Neural progenitor cell (in vitro differentiated cells): ENCODE results near the gene SPDYE2B. TPM values are rescaled to one million over a fixed set of nuclear protein-coding genes. Genes with fewer than 3 reads are reported as not detected.
"Not testable (repeated sequence)": the region's sequence is repeated elsewhere in the genome, so short reads cannot be mapped to it uniquely, and the experiment has no call there.

Experiments
- DNase-seq: peaks from one replicate; pipeline ENCODE4 v3.0.0-alpha.2; 2016; ENCODE audit warnings: low spot score
- H2AFZ ChIP-seq: fragments of 200-600 bp; sonication (generic); replicated peaks from 2 replicates; pipeline ENCODE4 v1.6.1; 2016; ENCODE audit warnings: antibody characterized with exemption
- H3F3A ChIP-seq: fragments of 200-600 bp; sonication (generic); 2 replicates; pipeline ENCODE4 v1.6.1; 2016; ENCODE audit warnings: antibody characterized with exemption, low read depth
- H3K27ac ChIP-seq: fragments of 200-600 bp; sonication (generic); 2 replicates; pipeline ENCODE4 v1.5.1; 2016; ENCODE audit warnings: mild to moderate bottlenecking
- H3K27me3 ChIP-seq: fragments of 200-600 bp; sonication (generic); 2 replicates; pipeline ENCODE4 v1.6.1; 2016; ENCODE audit warnings: mild to moderate bottlenecking, moderate library complexity
- H3K36me3 ChIP-seq: fragments of 200-600 bp; sonication (generic); 2 replicates; pipeline ENCODE4 v1.5.1; 2016
- H3K4me1 ChIP-seq: fragments of 200-600 bp; sonication (generic); 2 replicates; pipeline ENCODE4 v1.6.1; 2016; ENCODE audit warnings: mixed run types
- H3K4me2 ChIP-seq: fragments of 200-600 bp; sonication (generic); 2 replicates; pipeline ENCODE4 v1.6.1; 2016
- H3K4me3 ChIP-seq: fragments of 200-600 bp; sonication (generic); 2 replicates; pipeline ENCODE4 v1.5.1; 2016
- H3K79me2 ChIP-seq: fragments of 200-600 bp; sonication (generic); 2 replicates; pipeline ENCODE4 v1.6.1; 2016; ENCODE audit warnings: low read depth
- H3K9ac ChIP-seq: fragments of 200-600 bp; sonication (generic); 2 replicates; pipeline ENCODE4 v1.6.1; 2016
- H3K9me3 ChIP-seq: fragments of 200-600 bp; sonication (generic); 2 replicates; pipeline ENCODE4 v1.5.1; 2016; ENCODE audit warnings: low read depth
- H4K20me1 ChIP-seq: fragments of 200-600 bp; sonication (generic); 2 replicates; pipeline ENCODE4 v1.6.1; 2016; ENCODE audit warnings: low read depth
- H3K27ac Mint-ChIP-seq: 3 replicates; pipeline ENCODE4 v1.8.0; 2021; ENCODE audit warnings: mixed read lengths
- H3K27me3 Mint-ChIP-seq: 2 replicates; pipeline ENCODE4 v1.8.0; 2022; ENCODE audit warnings: low read depth, mild to moderate bottlenecking, inconsistent platforms, moderate library complexity, mixed read lengths; ENCODE audit not compliant: insufficient read depth
- H3K36me3 Mint-ChIP-seq: 3 replicates; pipeline ENCODE4 v1.8.0; 2021; ENCODE audit warnings: mixed read lengths
- H3K4me1 Mint-ChIP-seq: 3 replicates; pipeline ENCODE4 v1.8.0; 2021; ENCODE audit warnings: mixed read lengths
- H3K4me3 Mint-ChIP-seq: 3 replicates; pipeline ENCODE4 v1.8.0; 2021; ENCODE audit warnings: mild to moderate bottlenecking, moderate library complexity, mixed read lengths
- H3K9me3 Mint-ChIP-seq: 3 replicates; pipeline ENCODE4 v1.8.0; 2020; ENCODE audit warnings: mixed read lengths
- total RNA-seq: library from RNA; depleted of rRNA; stranded (reverse); fragments of >200 nt; gene quantifications from 2 replicates; pipeline ENCODE4 v1.2.3, GENCODE V29; 2015; ENCODE audit warnings: low replicate concordance

SPDYE2B gene
- total RNA-seq, 1 donor from 2014 or later = not detected

GRCh38 chr7:102667523-102667922 is 17.4 kb downstream of the SPDYE2B start:
- not testable (repeated sequence) for H3K36me3 ChIP-seq, H3K9me3 Mint-ChIP-seq, H3K4me2 ChIP-seq, H3K4me1 ChIP-seq, H3K27me3 ChIP-seq, H3K4me3 ChIP-seq, H3K27ac ChIP-seq, H3K4me1 Mint-ChIP-seq, H3K9ac ChIP-seq, H2AFZ ChIP-seq, H4K20me1 ChIP-seq, H3K79me2 ChIP-seq, H3K27ac Mint-ChIP-seq, H3K36me3 Mint-ChIP-seq, DNase-seq, H3K27me3 Mint-ChIP-seq, H3K9me3 ChIP-seq, H3F3A ChIP-seq, H3K4me3 Mint-ChIP-seq

GRCh38 chr7:102671166-102671955 is 21.2 kb downstream of the SPDYE2B start, which contains the start of gene POLR2J2:
TSS of gene POLR2J2 (minus strand) at chr7:102671663. CDS start at chr7:102671601, 62 bp downstream.
- not testable (repeated sequence) for H3K36me3 Mint-ChIP-seq, H2AFZ ChIP-seq, H4K20me1 ChIP-seq, H3K27ac ChIP-seq, H3K4me1 ChIP-seq, H3K27me3 Mint-ChIP-seq, H3K27me3 ChIP-seq, H3K36me3 ChIP-seq, H3K4me1 Mint-ChIP-seq, H3F3A ChIP-seq, H3K9ac ChIP-seq, H3K9me3 Mint-ChIP-seq, H3K9me3 ChIP-seq, H3K27ac Mint-ChIP-seq, H3K79me2 ChIP-seq
- Histone ChIP-seq H3K4me2 (peak within 1 kb of the TSS; percentile 62), H3K4me3 (peak within 1 kb of the TSS; percentile 55)
- peak within 1 kb of the TSS; percentile 80 for H3K4me3 Mint-ChIP-seq
- DNase-seq = peak; percentile 92

GRCh38 chr7:102671956-102672307 is 21.8 kb downstream of the SPDYE2B start:
- not testable (repeated sequence) for H3K27ac Mint-ChIP-seq, H3K4me3 Mint-ChIP-seq

GRCh38 chr7:102673447-102674067 is 23.4 kb downstream of the SPDYE2B start:
- H3K9me3 ChIP-seq, H3K27ac Mint-ChIP-seq, H3K4me3 Mint-ChIP-seq, H3K27me3 ChIP-seq, H3F3A ChIP-seq, H3K27ac ChIP-seq, H3K9me3 Mint-ChIP-seq, H3K27me3 Mint-ChIP-seq, H3K4me1 ChIP-seq, H3K9ac ChIP-seq, H3K36me3 Mint-ChIP-seq, H3K4me2 ChIP-seq, H2AFZ ChIP-seq, H3K36me3 ChIP-seq, H3K4me1 Mint-ChIP-seq, H4K20me1 ChIP-seq, DNase-seq, H3K4me3 ChIP-seq, H3K79me2 ChIP-seq: not testable (repeated sequence)

More at GRCh38 chr7:102671956-102672307, 21.8 kb downstream of the SPDYE2B start:
- H3K9ac ChIP-seq, H3K9me3 ChIP-seq, H3K4me1 ChIP-seq, H3K79me2 ChIP-seq, DNase-seq, H3K27me3 Mint-ChIP-seq, H3K27me3 ChIP-seq, H3K9me3 Mint-ChIP-seq, H3K4me2 ChIP-seq, H3K4me1 Mint-ChIP-seq, H3K36me3 ChIP-seq, H3K36me3 Mint-ChIP-seq, H3K27ac ChIP-seq, H4K20me1 ChIP-seq, H3F3A ChIP-seq, H2AFZ ChIP-seq: not testable (repeated sequence)
- peak overlapping the region; percentile 55 for H3K4me3 ChIP-seq

- not testable (repeated sequence) for H3K4me1 ChIP-seq, H3K27ac ChIP-seq, H3K36me3 Mint-ChIP-seq, H2AFZ ChIP-seq, H3K9ac ChIP-seq, H3K4me3 ChIP-seq, H3K79me2 ChIP-seq, H3K36me3 ChIP-seq, H3K27ac Mint-ChIP-seq, H4K20me1 ChIP-seq, H3K27me3 ChIP-seq, H3F3A ChIP-seq, H3K27me3 Mint-ChIP-seq, H3K4me3 Mint-ChIP-seq, H3K4me2 ChIP-seq, H3K9me3 ChIP-seq, H3K4me1 Mint-ChIP-seq, H3K9me3 Mint-ChIP-seq, DNase-seq
These were observed 25.4 kb downstream of the SPDYE2B start for GRCh38 chr7:102675545-102675944.

- not testable (repeated sequence) for H2AFZ ChIP-seq, H3K27me3 Mint-ChIP-seq, H3K4me3 Mint-ChIP-seq, H3K36me3 ChIP-seq, DNase-seq, H3K27me3 ChIP-seq, H3K27ac Mint-ChIP-seq, H3K27ac ChIP-seq, H4K20me1 ChIP-seq, H3K9ac ChIP-seq, H3K4me2 ChIP-seq, H3K4me3 ChIP-seq, H3K4me1 ChIP-seq, H3F3A ChIP-seq, H3K36me3 Mint-ChIP-seq, H3K79me2 ChIP-seq, H3K4me1 Mint-ChIP-seq, H3K9me3 Mint-ChIP-seq, H3K9me3 ChIP-seq
These were observed 30.7 kb downstream of the SPDYE2B start for GRCh38 chr7:102680780-102681179.

- not testable (repeated sequence) for H4K20me1 ChIP-seq, H2AFZ ChIP-seq, H3K9me3 ChIP-seq, H3K4me1 ChIP-seq, H3K36me3 Mint-ChIP-seq, H3F3A ChIP-seq, H3K4me3 ChIP-seq, H3K36me3 ChIP-seq, H3K4me3 Mint-ChIP-seq, H3K27ac Mint-ChIP-seq, DNase-seq, H3K9ac ChIP-seq, H3K4me2 ChIP-seq, H3K4me1 Mint-ChIP-seq, H3K27ac ChIP-seq, H3K27me3 ChIP-seq, H3K79me2 ChIP-seq, H3K9me3 Mint-ChIP-seq, H3K27me3 Mint-ChIP-seq
These were observed 32.4 kb downstream of the SPDYE2B start for GRCh38 chr7:102682560-102682959.

GRCh38 chr7:102688299-102689036 is 38.3 kb downstream of the SPDYE2B start:
- H3K79me2 ChIP-seq, H3K4me3 ChIP-seq, H3K27me3 Mint-ChIP-seq, H4K20me1 ChIP-seq, H3K36me3 ChIP-seq, H2AFZ ChIP-seq, H3K9me3 ChIP-seq, H3K9ac ChIP-seq, H3K4me3 Mint-ChIP-seq, H3K36me3 Mint-ChIP-seq, H3K27ac ChIP-seq, DNase-seq, H3K9me3 Mint-ChIP-seq, H3F3A ChIP-seq, H3K4me2 ChIP-seq, H3K4me1 ChIP-seq, H3K27ac Mint-ChIP-seq, H3K4me1 Mint-ChIP-seq: not testable (repeated sequence)
- H3K27me3 ChIP-seq = peaks cover 30% of the 10 kb centered on the region
